Mammary epithelial cell (primary cell): ENCODE data around the gene KCNMA1.

Experiments
- EZH2 ChIP-seq: IDR thresholded peaks from 2 replicates; pipeline ENCODE4 v1.6.1; 2012; ENCODE audit warnings: low read length, inconsistent platforms, borderline replicate concordance
- TF ChIP-seq, protein P1 (sequence below), 2 donors: IDR thresholded peaks in 1 of 2; conservative IDR thresholded peaks in 1 of 2; 2 replicates each; pipeline ENCODE4 v1.5.1; 2011 to 2012; ENCODE audit warnings: inconsistent platforms in 2 of 2, low read length in 2 of 2, mild to moderate bottlenecking in 2 of 2, control low read depth in 1 of 2, low read depth in 1 of 2; ENCODE audit not compliant: insufficient read depth in 1 of 2; ENCODE audit errors: extremely low read depth in 1 of 2

DNA sequence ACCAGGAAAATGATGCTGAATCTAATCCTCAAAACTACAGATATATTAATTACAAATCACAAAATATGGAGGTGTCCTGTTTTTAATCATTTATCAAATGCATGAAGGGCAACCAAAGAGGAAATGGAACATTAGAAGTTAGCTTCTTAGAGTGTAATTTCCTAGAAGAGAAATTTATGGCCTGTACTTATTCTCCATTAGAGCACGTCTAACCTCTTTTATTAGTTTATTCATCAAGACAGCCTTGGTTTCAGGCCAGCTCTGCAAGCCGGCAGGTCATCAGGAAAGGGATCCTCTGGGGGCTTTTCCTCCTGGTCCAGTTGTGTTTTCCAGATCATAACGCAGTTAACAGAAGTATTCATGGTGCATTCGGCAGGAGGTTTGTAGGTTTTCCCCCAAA lies 517.6 kb downstream of the KCNMA1 start:
- TF ChIP-seq, protein P1, sequence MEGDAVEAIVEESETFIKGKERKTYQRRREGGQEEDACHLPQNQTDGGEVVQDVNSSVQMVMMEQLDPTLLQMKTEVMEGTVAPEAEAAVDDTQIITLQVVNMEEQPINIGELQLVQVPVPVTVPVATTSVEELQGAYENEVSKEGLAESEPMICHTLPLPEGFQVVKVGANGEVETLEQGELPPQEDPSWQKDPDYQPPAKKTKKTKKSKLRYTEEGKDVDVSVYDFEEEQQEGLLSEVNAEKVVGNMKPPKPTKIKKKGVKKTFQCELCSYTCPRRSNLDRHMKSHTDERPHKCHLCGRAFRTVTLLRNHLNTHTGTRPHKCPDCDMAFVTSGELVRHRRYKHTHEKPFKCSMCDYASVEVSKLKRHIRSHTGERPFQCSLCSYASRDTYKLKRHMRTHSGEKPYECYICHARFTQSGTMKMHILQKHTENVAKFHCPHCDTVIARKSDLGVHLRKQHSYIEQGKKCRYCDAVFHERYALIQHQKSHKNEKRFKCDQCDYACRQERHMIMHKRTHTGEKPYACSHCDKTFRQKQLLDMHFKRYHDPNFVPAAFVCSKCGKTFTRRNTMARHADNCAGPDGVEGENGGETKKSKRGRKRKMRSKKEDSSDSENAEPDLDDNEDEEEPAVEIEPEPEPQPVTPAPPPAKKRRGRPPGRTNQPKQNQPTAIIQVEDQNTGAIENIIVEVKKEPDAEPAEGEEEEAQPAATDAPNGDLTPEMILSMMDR (conservative IDR thresholded peaks at IDR 0.05 in 1 of 2, IDR thresholded peaks at IDR 0.05 in 1 of 2; ENCODE audit: extremely low read depth in 1 of 2, insufficient read depth in 1 of 2, low read depth in 1 of 2, low read length in 2 of 2): no peak
- no peak for TF ChIP-seq EZH2
